Cardiac septum (tissue), 1 donor: ENCODE measurements around the gene ROCK2. TPM values are rescaled to one million over a fixed set of nuclear protein-coding genes. Genes with fewer than 3 reads are reported as not detected.

Experiments
- DNase-seq: peaks from one replicate; pipeline ENCODE4 v3.0.0-alpha.2; 2020; ENCODE audit warnings: low spot score
- intact Hi-C: fragments of 100-400 bp; cut with DNase I; formaldehyde crosslinking; loops from one replicate; pipeline ENCODE4 v1.14.0; 2022
- total RNA-seq: library from RNA; stranded (reverse); fragmentation: NEBNext Ultra II Directional; extraction: Animal tissue kit (Norgen Biotek cat#: 25700); gene quantifications from one replicate; pipeline ENCODE4 v1.2.1, GENCODE V29; 2021
- donor health status: DM: no; HTN: no; CAD: no.

The ROCK2 gene
- total RNA-seq, 1 donor from 2014 or later, result 48.6 TPM

GRCh38 chr2:11370377-11371091 lies 26.1 kb upstream of the ROCK2 start:
- intact Hi-C loops, result no loop called here

GRCh38 chr2:11368059-11368572 lies 23.7 kb upstream of the ROCK2 start:
- intact Hi-C loops, result no loop called here

More at GRCh38 chr2:11370377-11371091, 26.1 kb upstream of the ROCK2 start:
- no peak for DNase-seq

GRCh38 chr2:11367170-11367730 lies 22.8 kb upstream of the ROCK2 start:
- DNase-seq, result no peak
- intact Hi-C loops, result no loop called here

More at GRCh38 chr2:11368059-11368572, 23.7 kb upstream of the ROCK2 start:
- DNase-seq, result no peak

GRCh38 chr2:11366326-11366741 lies 21.9 kb upstream of the ROCK2 start:
- intact Hi-C loops, result no loop called here
- DNase-seq, result no peak

- DNase-seq, result no peak
- intact Hi-C loops, result no loop called here
Observed at GRCh38 chr2:11365096-11365879, 20.9 kb upstream of the ROCK2 start.

GRCh38 chr2:11364565-11364887 lies 20.1 kb upstream of the ROCK2 start:
- intact Hi-C loops, result no loop called here
- DNase-seq, result no peak

GRCh38 chr2:11363868-11364564 lies 19.6 kb upstream of the ROCK2 start:
- intact Hi-C loops, result no loop called here
- no peak for DNase-seq

- no peak for DNase-seq
- intact Hi-C loops, result no loop called here
Observed at GRCh38 chr2:11359865-11360264, 15.4 kb upstream of the ROCK2 start.

- intact Hi-C loops, result no loop called here
- DNase-seq, result no peak
Observed at GRCh38 chr2:11357428-11357972, 13.1 kb upstream of the ROCK2 start.

- intact Hi-C loops, result no loop called here
- no peak for DNase-seq
Observed at GRCh38 chr2:11356764-11357163, 12.3 kb upstream of the ROCK2 start.

GRCh38 chr2:11355194-11356053 lies 11.0 kb upstream of the ROCK2 start:
- intact Hi-C loops, result no loop called here
- no peak for DNase-seq

- DNase-seq, result no peak
- intact Hi-C loops, result no loop called here
Observed at GRCh38 chr2:11354363-11355154, 10.1 kb upstream of the ROCK2 start.

GRCh38 chr2:11352781-11353537 lies 8.5 kb upstream of the ROCK2 start:
- intact Hi-C loops, result no loop called here
- DNase-seq, result no peak

GRCh38 chr2:11348209-11348749 lies 3.8 kb upstream of the ROCK2 start:
- intact Hi-C loops, result no loop called here
- DNase-seq, result no peak

GRCh38 chr2:11347403-11347959 lies 3.0 kb upstream of the ROCK2 start:
- no peak for DNase-seq
- intact Hi-C loops, result no loop called here

- DNase-seq, result no peak
- intact Hi-C loops, result no loop called here
Observed at GRCh38 chr2:11346023-11346482, 1.6 kb upstream of the ROCK2 start.
